Measurements from ENCODE around the gene TOR4A. TPM values are rescaled to one million over a fixed set of nuclear protein-coding genes. Genes with fewer than 3 reads are reported as not detected.

TOR4A gene
- total and polyA plus RNA-seq, 2 experiments from 2014 or later: 2.0 to 19.0 TPM

DNA sequence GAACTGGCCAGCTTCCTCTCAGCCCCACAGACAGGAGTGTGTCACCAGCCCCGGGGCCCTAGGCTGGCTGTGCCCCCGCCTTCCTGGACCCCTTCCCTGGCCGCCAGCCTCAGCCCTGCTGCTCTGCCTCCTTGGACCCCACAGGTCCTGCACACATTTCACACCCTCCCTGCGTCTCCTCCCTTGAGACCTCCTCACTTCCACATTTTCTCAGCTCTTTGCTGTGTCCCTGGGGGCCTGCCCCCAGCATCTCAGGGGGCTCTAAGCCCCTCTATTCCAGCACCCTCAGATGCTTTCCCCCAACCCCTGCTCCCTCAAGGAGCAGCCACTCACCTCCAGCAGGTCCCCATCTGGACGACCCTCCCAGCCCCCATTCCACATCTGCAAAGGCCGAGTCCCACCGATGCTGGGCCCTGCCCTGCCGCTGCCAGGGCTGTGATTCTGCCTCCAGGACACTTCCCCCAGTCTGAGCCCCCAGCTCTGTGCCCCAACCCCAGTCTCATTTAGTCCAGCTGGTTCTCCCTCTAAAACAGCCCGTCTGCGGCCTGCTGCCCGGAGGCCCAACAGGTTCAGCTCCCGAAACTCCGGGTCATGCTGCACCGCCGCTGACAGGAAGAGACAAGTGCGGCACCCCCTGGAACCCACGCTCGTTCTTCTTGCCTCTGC, 42.6 kb upstream of the TOR4A start:
- Histone ChIP-seq H3K4me1 (ENCODE audit: insufficient read depth) (peaks cover 13% of the 10 kb centered on the region; the same call in 1 of the 2 replicates), H4K20me1 (replicated peaks; ENCODE audit: insufficient read depth) (no peaks in the 10 kb centered on the region; the same call in 1 of the 2 replicates), H3K79me2 (replicated peaks; ENCODE audit: insufficient read depth) (peaks cover 12% of the 10 kb centered on the region), H3K27me3 (ENCODE audit: insufficient read depth) (no peaks in the 10 kb centered on the region), H3K9me2 (ENCODE audit: insufficient read depth) (no peaks in the 10 kb centered on the region), H3K36me3 (ENCODE audit: insufficient read depth) (no peaks in the 10 kb centered on the region), H3F3A (replicated peaks; ENCODE audit: low read depth) (0 out of 2 replicates have a peak, but pooled peaks cover under 1% of the 10 kb centered on the region), H2AFZ (no peak overlapping the region), H3K4me3 (no peak overlapping the region), H3K27ac (ENCODE audit: low read depth) (no peak overlapping the region), H3K4me2 (no peak overlapping the region)
- no peak overlapping the region for H3K27ac Mint-ChIP-seq
- peaks cover 18% of the 10 kb centered on the region for H3K4me1 Mint-ChIP-seq
- peaks cover 10% of the 10 kb centered on the region for H3K27me3 Mint-ChIP-seq (ENCODE audit: insufficient read depth, low read depth, poor library complexity)
- H3K36me3 Mint-ChIP-seq (ENCODE audit: low read depth): peaks cover 3% of the 10 kb centered on the region; the same call in 1 of the 3 replicates
- ATAC-seq (no peak), DNase-seq (ENCODE audit: low spot score) (no peak)
- H3K9me3 Mint-ChIP-seq: no peaks in the 10 kb centered on the region
- H3K4me3 Mint-ChIP-seq: no peak overlapping the region
- TF ChIP-seq, protein P1, sequence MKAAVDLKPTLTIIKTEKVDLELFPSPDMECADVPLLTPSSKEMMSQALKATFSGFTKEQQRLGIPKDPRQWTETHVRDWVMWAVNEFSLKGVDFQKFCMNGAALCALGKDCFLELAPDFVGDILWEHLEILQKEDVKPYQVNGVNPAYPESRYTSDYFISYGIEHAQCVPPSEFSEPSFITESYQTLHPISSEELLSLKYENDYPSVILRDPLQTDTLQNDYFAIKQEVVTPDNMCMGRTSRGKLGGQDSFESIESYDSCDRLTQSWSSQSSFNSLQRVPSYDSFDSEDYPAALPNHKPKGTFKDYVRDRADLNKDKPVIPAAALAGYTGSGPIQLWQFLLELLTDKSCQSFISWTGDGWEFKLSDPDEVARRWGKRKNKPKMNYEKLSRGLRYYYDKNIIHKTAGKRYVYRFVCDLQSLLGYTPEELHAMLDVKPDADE (IDR thresholded peaks at IDR 0.05): no peak
- TF ChIP-seq NANOG (IDR thresholded peaks at IDR 0.05; ENCODE audit: borderline replicate concordance) (no peak), EZH2phosphoT487 (IDR thresholded peaks at IDR 0.05; ENCODE audit: unreplicated experiment) (no peak), STAT1 (IDR thresholded peaks at IDR 0.05; ENCODE audit: unreplicated experiment) (no peak), CREB1 (CRISPR knock-in tag; IDR thresholded peaks at IDR 0.05; ENCODE audit: low read depth) (no peak), EZH2 (IDR thresholded peaks at IDR 0.05; ENCODE audit: low read depth, unreplicated experiment) (no peak), ZNF114 (CRISPR knock-in tag; IDR thresholded peaks at IDR 0.05) (no peak), POLR2AphosphoS5 (IDR thresholded peaks at IDR 0.05; ENCODE audit: low read depth) (no peak), JUNB (IDR thresholded peaks at IDR 0.05; ENCODE audit: unreplicated experiment) (no peak), ZNF331 (CRISPR knock-in tag; IDR thresholded peaks at IDR 0.05; ENCODE audit: low read depth) (no peak)
- TF ChIP-seq, protein P2, sequence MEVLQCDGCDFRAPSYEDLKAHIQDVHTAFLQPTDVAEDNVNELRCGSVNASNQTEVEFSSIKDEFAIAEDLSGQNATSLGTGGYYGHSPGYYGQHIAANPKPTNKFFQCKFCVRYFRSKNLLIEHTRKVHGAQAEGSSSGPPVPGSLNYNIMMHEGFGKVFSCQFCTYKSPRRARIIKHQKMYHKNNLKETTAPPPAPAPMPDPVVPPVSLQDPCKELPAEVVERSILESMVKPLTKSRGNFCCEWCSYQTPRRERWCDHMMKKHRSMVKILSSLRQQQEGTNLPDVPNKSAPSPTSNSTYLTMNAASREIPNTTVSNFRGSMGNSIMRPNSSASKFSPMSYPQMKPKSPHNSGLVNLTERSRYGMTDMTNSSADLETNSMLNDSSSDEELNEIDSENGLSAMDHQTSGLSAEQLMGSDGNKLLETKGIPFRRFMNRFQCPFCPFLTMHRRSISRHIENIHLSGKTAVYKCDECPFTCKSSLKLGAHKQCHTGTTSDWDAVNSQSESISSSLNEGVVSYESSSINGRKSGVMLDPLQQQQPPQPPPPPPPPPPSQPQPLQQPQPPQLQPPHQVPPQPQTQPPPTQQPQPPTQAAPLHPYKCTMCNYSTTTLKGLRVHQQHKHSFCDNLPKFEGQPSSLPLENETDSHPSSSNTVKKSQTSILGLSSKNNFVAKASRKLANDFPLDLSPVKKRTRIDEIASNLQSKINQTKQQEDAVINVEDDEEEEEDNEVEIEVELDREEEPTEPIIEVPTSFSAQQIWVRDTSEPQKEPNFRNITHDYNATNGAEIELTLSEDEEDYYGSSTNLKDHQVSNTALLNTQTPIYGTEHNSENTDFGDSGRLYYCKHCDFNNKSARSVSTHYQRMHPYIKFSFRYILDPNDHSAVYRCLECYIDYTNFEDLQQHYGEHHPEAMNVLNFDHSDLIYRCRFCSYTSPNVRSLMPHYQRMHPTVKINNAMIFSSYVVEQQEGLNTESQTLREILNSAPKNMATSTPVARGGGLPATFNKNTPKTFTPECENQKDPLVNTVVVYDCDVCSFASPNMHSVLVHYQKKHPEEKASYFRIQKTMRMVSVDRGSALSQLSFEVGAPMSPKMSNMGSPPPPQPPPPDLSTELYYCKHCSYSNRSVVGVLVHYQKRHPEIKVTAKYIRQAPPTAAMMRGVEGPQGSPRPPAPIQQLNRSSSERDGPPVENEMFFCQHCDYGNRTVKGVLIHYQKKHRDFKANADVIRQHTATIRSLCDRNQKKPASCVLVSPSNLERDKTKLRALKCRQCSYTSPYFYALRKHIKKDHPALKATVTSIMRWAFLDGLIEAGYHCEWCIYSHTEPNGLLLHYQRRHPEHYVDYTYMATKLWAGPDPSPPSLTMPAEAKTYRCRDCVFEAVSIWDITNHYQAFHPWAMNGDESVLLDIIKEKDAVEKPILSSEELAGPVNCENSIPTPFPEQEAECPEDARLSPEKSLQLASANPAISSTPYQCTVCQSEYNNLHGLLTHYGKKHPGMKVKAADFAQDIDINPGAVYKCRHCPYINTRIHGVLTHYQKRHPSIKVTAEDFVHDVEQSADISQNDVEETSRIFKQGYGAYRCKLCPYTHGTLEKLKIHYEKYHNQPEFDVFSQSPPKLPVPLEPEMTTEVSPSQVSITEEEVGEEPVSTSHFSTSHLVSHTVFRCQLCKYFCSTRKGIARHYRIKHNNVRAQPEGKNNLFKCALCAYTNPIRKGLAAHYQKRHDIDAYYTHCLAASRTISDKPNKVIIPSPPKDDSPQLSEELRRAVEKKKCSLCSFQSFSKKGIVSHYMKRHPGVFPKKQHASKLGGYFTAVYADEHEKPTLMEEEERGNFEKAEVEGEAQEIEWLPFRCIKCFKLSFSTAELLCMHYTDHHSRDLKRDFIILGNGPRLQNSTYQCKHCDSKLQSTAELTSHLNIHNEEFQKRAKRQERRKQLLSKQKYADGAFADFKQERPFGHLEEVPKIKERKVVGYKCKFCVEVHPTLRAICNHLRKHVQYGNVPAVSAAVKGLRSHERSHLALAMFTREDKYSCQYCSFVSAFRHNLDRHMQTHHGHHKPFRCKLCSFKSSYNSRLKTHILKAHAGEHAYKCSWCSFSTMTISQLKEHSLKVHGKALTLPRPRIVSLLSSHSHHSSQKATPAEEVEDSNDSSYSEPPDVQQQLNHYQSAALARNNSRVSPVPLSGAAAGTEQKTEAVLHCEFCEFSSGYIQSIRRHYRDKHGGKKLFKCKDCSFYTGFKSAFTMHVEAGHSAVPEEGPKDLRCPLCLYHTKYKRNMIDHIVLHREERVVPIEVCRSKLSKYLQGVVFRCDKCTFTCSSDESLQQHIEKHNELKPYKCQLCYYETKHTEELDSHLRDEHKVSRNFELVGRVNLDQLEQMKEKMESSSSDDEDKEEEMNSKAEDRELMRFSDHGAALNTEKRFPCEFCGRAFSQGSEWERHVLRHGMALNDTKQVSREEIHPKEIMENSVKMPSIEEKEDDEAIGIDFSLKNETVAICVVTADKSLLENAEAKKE (CRISPR knock-in tag; IDR thresholded peaks at IDR 0.05): no peak
- TF ChIP-seq, protein P3, sequence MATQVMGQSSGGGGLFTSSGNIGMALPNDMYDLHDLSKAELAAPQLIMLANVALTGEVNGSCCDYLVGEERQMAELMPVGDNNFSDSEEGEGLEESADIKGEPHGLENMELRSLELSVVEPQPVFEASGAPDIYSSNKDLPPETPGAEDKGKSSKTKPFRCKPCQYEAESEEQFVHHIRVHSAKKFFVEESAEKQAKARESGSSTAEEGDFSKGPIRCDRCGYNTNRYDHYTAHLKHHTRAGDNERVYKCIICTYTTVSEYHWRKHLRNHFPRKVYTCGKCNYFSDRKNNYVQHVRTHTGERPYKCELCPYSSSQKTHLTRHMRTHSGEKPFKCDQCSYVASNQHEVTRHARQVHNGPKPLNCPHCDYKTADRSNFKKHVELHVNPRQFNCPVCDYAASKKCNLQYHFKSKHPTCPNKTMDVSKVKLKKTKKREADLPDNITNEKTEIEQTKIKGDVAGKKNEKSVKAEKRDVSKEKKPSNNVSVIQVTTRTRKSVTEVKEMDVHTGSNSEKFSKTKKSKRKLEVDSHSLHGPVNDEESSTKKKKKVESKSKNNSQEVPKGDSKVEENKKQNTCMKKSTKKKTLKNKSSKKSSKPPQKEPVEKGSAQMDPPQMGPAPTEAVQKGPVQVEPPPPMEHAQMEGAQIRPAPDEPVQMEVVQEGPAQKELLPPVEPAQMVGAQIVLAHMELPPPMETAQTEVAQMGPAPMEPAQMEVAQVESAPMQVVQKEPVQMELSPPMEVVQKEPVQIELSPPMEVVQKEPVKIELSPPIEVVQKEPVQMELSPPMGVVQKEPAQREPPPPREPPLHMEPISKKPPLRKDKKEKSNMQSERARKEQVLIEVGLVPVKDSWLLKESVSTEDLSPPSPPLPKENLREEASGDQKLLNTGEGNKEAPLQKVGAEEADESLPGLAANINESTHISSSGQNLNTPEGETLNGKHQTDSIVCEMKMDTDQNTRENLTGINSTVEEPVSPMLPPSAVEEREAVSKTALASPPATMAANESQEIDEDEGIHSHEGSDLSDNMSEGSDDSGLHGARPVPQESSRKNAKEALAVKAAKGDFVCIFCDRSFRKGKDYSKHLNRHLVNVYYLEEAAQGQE (IDR thresholded peaks at IDR 0.05; ENCODE audit: unreplicated experiment): no peak
- TF ChIP-seq, protein P4, sequence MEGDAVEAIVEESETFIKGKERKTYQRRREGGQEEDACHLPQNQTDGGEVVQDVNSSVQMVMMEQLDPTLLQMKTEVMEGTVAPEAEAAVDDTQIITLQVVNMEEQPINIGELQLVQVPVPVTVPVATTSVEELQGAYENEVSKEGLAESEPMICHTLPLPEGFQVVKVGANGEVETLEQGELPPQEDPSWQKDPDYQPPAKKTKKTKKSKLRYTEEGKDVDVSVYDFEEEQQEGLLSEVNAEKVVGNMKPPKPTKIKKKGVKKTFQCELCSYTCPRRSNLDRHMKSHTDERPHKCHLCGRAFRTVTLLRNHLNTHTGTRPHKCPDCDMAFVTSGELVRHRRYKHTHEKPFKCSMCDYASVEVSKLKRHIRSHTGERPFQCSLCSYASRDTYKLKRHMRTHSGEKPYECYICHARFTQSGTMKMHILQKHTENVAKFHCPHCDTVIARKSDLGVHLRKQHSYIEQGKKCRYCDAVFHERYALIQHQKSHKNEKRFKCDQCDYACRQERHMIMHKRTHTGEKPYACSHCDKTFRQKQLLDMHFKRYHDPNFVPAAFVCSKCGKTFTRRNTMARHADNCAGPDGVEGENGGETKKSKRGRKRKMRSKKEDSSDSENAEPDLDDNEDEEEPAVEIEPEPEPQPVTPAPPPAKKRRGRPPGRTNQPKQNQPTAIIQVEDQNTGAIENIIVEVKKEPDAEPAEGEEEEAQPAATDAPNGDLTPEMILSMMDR (conservative IDR thresholded peaks at IDR 0.05; ENCODE audit: low read depth in 2 of 2): no peak

Measured in GM23338 (cell line).